Midbrain (tissue), 1 donor: ENCODE data around the gene SOST.

ENCODE experiments used
- DNase-seq: peaks from one replicate; lab custom pipeline; 2025; lab: John Stamatoyannopoulos, UW

The SOST gene

GRCh38 chr17:43741636-43742035 lies 17.0 kb downstream of the SOST start:
- no peak for DNase-seq

GRCh38 chr17:43740541-43740940 lies 18.1 kb downstream of the SOST start:
- DNase-seq = no peak

DNA sequence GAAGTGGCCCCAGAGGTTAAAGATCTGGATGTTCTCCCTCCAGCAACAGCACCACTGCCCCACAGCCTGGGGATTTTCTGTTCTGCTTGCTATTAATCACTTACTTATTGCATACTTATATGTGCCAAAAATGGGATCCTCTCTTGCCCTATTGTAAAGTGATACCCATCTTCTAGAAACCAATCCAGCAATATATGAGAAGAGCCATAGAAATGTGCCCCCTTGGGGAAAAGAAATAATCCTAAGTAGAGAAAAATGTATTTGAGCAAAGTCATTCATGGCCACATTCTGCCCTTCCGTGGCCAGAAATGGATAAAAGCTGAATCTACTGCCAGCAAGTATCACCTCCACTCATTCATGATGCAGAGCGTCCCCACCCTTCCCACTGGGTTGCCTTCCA lies 20.9 kb downstream of the SOST start:
- DNase-seq = no peak

- DNase-seq = no peak
These were observed 22.2 kb downstream of the SOST start for GRCh38 chr17:43736389-43736788.

DNA sequence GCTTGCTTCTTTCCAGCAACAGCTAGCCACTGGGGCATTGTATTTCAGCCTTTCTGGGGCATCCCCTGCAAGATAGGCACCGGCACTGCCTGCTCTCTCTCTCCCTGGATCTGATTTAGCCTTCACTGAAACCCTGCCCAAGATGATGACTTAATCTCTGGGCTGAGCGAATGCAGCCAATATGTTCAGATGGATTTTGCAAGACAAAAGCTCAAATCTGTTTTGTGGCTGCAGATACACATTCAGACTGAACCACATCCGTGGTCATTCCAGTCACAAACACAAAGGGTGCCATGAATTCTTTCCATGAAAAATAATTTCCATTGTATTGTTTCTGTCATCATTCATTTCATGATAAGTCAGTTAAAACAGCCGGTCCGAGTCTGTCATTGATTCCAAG lies 24.2 kb downstream of the SOST start:
- DNase-seq = no peak

GRCh38 chr17:43733956-43734355 lies 24.6 kb downstream of the SOST start:
- DNase-seq = no peak

- no peak for DNase-seq
These were observed 25.6 kb downstream of the SOST start for GRCh38 chr17:43732958-43733357.

- DNase-seq = no peak
These were observed 30.5 kb downstream of the SOST start for GRCh38 chr17:43728081-43728480.

DNA sequence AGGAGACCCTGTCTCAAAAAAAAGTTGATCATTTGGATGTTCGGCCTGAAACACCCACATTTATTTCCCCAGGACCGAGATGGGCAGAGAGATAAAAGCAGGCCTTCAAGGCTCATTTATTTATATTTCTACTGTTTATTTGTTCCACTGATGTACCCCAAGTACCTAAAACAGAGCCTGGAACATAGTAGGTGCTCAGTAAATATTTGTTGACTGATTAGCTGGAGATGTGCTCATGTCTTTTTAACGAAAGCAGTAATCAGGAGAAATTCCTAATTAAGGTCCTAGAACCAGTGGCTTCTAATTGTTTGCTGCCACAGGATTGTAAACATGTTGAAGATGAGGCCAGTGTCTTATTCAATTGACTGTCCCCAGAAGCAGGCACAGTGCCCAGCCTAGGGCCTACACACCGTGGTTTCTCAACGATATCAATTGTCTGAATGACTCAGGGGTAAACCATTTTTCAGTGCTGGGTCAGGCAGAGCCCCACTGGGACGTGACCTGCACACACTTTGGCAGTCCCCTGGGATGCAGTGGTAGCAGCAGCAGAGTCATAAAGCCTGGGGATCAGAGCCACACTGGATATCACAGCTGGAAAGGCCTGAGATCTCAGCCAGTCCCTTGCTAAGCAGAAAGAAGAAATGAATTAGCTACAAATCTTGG lies 34.8 kb downstream of the SOST start:
- no peak for DNase-seq

GRCh38 chr17:43722870-43723665 lies 35.5 kb downstream of the SOST start:
- DNase-seq = no peak

DNA sequence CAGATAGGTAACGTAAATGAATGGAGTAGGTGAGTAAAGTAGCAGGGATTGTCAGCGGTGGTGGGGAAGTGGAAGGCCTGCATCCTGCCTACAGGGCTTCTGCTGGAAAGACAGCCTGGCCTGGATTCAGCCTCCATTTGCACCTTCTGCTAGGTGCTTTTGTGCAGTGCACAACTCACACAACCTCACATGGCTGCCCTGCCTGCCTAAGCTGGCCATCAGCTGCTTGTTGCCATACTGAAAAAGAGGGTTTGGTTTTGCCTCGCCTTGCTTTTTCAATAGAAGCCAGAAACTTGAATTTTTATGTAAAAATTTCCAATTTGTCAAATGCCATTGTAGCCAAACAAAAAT lies 36.3 kb downstream of the SOST start:
- no peak for DNase-seq

- no peak for DNase-seq
These were observed 36.9 kb downstream of the SOST start for GRCh38 chr17:43721537-43722268.

DNA sequence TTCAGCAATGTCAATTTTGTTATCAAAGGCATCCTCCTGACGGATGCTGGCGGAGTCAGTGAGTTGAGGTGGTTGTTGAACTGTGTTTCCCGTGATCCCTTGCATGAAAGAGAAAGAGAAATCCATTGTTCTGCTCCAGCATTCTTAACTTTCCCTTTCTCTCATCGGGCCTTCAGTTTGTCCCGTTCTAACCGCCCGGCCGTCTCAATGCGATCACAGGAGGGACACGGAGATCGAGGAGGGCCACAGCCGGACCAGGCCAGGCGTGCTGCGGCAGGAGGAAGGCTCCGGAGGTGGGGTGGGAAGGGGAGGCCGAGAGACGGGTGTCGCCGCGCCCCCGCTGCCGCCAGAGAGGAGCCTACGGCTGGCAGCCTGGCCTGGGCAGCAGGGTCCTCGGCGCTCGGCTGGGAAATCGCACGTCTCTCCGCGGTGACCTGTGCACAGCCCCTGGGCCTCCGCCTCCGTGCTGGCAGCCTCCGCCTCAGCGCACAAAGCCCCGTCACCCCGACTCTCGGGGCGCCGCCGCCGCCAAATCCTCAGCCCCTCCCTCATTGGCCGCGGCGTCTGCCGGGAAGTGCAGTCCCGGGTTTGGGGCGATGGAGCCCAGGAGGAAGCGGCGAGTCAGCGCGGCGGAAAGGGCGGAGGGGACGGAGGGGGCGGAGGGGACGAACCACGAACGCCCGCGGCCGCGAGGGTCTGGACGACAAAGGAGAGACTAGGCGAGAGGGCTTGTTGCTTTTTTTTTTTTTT lies 38.1 kb downstream of the SOST start:
- DNase-seq = peak; percentile 79

GRCh38 chr17:43719578-43719977 lies 39.0 kb downstream of the SOST start:
- no peak for DNase-seq

GRCh38 chr17:43718544-43718943 lies 40.0 kb downstream of the SOST start:
- no peak for DNase-seq

GRCh38 chr17:43717913-43718312 lies 40.7 kb downstream of the SOST start:
- DNase-seq = no peak

DNA sequence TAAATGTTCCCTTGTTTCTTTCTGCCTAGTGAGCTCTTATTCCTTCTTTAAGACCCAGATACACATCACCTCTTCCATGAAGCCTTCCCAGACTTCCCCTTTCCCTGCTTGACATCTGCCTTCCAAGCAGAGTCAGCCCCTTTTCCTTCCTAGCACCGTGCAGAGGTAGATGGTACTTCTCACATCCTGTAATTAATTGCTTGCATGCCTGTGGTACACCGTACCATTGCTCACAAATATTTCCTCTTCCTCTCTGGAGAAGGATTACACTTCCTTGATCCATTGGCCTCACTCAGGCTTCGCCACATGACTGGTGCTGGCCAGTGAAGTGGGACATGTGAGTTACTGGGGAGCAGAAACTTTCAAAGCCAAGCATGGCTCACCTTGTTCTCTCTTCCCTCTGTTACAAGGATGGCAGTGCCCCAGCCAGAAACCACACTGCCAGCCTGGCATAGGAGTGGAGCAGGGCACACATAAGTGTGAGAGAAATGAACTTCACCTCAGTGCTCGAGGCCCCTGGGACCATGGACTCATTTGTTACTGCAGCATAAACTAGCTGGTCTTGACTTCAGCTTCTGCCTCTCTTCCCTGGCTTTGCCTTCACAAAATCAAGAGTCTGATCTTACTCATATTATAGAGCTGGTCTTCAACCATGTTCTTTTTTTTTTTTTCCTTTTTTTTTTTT lies 44.0 kb downstream of the SOST start:
- DNase-seq = no peak

DNA sequence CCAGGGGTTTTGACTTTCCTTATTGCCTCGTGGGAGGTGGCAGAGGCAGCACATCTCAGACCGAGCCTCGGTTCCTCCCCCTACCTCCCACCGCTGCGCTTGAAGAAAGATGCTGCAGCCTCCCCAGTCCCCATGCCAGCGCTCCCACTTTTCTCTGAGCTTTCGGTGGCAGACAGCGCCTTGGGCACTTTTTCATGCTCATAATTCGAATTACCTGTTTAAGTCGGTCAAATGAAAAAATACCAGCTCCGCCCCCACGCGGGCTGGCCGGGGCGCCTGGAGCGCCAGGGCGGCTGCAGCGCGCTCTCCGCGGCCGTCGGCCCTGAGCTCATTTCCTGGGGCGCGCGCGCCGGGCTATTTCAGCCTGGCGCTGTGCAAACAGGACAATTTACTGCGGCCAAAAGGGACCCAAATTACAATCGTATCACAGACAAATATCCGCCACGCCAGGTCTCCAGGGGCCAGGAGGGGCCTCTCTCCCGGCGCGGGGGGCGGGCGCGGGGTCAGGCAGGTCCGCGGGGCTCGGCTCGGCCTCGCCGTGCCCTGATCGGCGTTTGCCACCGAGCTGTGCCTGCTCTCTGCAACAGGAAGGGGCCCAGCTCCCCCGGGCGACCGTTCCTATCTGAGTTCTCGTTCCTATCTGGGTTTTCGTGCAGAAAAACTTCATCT lies 45.0 kb downstream of the SOST start:
- no peak for DNase-seq

- DNase-seq = no peak
These were observed 46.2 kb downstream of the SOST start for GRCh38 chr17:43712397-43712796.

DNA sequence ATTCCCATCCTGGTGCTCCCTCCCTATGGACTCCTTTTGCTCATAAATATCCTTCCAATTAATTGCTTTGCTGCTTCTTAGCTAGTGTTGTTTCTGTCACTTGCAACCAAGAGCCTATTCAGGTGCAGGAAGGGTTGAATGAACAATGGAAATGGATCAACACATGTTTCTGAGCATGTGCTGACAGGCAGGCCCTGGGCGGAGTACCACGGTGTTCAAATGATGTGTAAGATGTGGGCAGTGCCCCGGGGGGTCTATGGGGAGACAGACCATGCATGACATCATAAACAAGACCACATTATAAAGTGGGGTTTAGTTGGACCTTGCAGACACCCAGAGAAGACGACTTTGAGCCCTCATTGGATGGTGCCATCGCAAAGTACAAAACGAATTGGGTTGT lies 48.5 kb downstream of the SOST start:
- DNase-seq = no peak

- no peak for DNase-seq
These were observed 49.4 kb downstream of the SOST start for GRCh38 chr17:43709210-43709609.
